Tibial artery (tissue), 4 donors: ENCODE results near the gene DNM1.

Experiments
- DNase-seq, 2 donors: peaks; one replicate each; pipeline ENCODE4 v3.0.0-alpha.2; 2019
- H3K27ac ChIP-seq, 2 donors: fragments of 200-600 bp; sonication (generic) in 1 of 2; 1 replicate in 1 of 2; 2 replicates in 1 of 2; pipeline ENCODE4 v1.5.1; 2018 to 2019; ENCODE audit warnings: mild to moderate bottlenecking in 1 of 2
- H3K27me3 ChIP-seq, 2 donors: fragments of 200-600 bp; sonication (generic) in 1 of 2; one replicate each; pipeline versions ENCODE4 v1.5.1 to v1.6.0; 2016 to 2019
- H3K36me3 ChIP-seq, 3 donors: fragments of 200-600 bp; sonication (generic) in 2 of 3; one replicate each; pipeline ENCODE4 v1.5.1; 2016 to 2019; ENCODE audit warnings: mild to moderate bottlenecking in 2 of 3
- H3K4me1 ChIP-seq, 4 donors: fragments of 200-600 bp; sonication (generic) in 2 of 4; 1 replicate in 3 of 4; 2 replicates in 1 of 4; pipeline ENCODE4 v1.5.1; 2016 to 2019
- H3K4me3 ChIP-seq, 2 donors: fragments of 200-600 bp; sonication (generic) in 1 of 2; 1 replicate in 1 of 2; 2 replicates in 1 of 2; pipeline ENCODE4 v1.5.1; 2018 to 2019; ENCODE audit warnings: mild to moderate bottlenecking in 2 of 2
- H3K9me3 ChIP-seq, 3 donors: fragments of 200-600 bp; sonication (generic) in 1 of 3; one replicate each; pipeline ENCODE4 v1.5.1; 2016 to 2019
- intact Hi-C: fragments of 100-400 bp; cut with DNase I; formaldehyde crosslinking; loops from one replicate; pipeline ENCODE4 v1.15.0; 2023; ENCODE audit warnings: low total_unique reads
- TF ChIP-seq, protein P1 (sequence below), 2 experiments: fragments of 200-600 bp in 1 of 2; fragments of 450-650 bp in 1 of 2; IDR thresholded peaks; one replicate each; pipeline ENCODE4 v1.5.1; 2017 to 2019; ENCODE audit warnings: antibody characterized with exemption in 2 of 2, mild to moderate bottlenecking in 1 of 2, moderate library complexity in 1 of 2

Gene DNM1

DNA sequence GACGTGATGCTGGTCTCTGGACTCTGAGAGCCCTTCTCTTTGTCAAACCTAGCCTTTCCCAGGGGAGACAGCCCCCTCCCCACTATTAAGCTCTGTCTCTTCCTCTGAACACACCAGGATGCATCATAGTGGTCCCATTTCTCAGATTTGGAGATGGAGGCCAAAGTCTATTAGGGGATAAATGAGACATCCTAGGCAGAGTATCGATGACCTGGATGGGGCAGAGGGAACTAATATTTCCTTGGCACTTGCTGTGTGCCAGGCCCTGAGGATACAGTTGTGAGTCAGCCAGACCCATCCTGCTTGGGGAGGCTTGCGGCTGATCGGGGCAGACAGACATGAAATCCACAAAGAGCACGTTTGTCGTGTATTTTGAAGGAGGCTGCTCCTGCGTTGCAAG lies 5.2 kb downstream of the DNM1 start:
- Histone ChIP-seq H3K9me3 (no peaks in the 10 kb centered on the region), H3K36me3 (no peaks in the 10 kb centered on the region), H3K4me3 (no peak overlapping the region), H3K4me1 (peaks cover 0 to 14% (median 10%) of the 10 kb centered on the region in 4 donors), H3K27me3 (peaks cover 4 to 42% of the 10 kb centered on the region in 2 donors), H3K27ac (no peak overlapping the region)
- no peak for DNase-seq
- intact Hi-C loops = no loop called here
- TF ChIP-seq, protein P1, sequence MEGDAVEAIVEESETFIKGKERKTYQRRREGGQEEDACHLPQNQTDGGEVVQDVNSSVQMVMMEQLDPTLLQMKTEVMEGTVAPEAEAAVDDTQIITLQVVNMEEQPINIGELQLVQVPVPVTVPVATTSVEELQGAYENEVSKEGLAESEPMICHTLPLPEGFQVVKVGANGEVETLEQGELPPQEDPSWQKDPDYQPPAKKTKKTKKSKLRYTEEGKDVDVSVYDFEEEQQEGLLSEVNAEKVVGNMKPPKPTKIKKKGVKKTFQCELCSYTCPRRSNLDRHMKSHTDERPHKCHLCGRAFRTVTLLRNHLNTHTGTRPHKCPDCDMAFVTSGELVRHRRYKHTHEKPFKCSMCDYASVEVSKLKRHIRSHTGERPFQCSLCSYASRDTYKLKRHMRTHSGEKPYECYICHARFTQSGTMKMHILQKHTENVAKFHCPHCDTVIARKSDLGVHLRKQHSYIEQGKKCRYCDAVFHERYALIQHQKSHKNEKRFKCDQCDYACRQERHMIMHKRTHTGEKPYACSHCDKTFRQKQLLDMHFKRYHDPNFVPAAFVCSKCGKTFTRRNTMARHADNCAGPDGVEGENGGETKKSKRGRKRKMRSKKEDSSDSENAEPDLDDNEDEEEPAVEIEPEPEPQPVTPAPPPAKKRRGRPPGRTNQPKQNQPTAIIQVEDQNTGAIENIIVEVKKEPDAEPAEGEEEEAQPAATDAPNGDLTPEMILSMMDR (IDR thresholded peaks at IDR 0.05) = no peak

DNA sequence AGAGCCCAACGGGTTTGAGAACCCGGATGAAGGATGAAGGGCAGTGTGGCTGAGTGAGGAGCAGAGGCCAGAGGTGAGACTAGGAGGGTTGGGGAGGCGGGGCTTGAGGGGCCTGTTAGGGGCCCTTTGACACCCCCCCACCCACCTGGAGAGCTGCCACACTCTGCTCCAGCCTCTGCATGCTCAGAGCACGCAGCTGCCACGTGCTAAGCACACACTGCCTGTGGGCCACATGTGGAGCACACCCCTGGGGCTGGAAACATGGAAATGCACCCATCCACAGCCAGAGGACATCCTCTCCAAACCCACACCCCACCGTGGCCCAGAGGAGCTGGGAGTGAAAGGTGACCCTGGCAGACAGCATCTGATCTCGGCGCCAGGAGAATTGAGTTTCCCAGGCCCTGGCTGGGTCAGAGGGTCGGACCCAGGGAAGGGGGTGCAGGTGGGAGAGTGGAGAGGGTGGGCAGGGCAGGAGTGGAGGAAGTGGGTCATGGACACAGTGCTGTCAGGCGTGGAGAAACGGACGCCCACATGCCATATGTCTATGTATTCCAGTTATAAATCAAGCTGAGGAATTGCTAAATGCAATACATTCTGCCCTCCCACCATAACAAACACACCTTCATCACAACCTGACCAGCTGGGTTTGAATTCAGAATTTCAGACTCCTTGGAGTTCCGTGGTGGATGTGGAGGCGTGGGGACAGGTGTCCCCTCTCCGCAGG lies 5.9 kb downstream of the DNM1 start:
- no peaks in the 10 kb centered on the region for H3K9me3 ChIP-seq
- H3K36me3 ChIP-seq = no peaks in the 10 kb centered on the region
- DNase-seq = no peak
- intact Hi-C loops = no loop called here
- peaks cover 0 to 41% of the 10 kb centered on the region in 2 donors for H3K27me3 ChIP-seq
- H3K27ac ChIP-seq = no peak overlapping the region
- no peak overlapping the region for H3K4me3 ChIP-seq
- TF ChIP-seq, protein P1 (IDR thresholded peaks at IDR 0.05) = no peak
- peaks cover 0 to 7% (median 4%) of the 10 kb centered on the region in 4 donors for H3K4me1 ChIP-seq

DNA sequence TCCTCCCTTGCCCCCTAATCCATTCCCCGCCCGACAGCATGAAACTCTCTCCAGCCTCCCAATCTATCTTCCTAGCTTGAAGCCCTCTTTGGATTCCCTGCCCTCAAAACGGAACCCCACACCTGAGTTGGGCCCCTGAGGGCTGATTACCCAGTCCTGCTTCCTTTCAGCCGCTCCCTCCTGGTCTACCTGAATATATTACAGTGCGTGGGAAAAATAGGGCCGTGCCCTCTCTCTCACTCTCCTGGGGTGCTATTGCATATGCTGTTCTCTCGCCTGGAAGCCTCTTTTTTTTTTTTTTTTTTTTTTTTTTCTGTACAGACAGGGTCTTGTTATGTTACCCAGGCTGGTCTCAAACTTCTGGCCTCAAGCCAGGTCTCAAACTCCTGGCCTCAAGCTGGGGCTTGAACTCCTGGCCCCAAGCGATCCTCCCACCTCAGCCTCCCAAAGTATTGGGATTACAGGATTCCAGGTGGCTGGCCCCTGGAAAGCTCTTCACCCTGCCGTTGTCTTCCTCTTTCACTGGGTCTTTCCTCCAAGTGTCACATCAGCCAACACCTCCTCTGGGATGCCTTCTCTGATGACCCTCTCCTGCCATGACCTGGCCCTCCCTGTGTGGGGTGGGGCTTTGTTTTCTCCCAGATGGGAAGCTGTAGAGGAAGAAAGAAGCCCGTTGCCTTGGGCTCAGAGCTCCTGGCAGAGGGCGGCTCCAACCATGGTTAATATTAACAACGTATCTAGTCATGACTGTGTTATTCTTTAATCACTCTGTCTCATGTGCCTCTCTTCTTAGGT lies 8.2 kb downstream of the DNM1 start:
- Histone ChIP-seq H3K4me3 (no peak overlapping the region), H3K27me3 (peaks cover 0 to 23% of the 10 kb centered on the region in 2 donors), H3K27ac (no peak overlapping the region), H3K36me3 (no peaks in the 10 kb centered on the region), H3K4me1 (peaks cover 0 to 4% (median 0%) of the 10 kb centered on the region in 4 donors), H3K9me3 (no peaks in the 10 kb centered on the region)
- intact Hi-C loops = no loop called here
- no peak for DNase-seq
- TF ChIP-seq, protein P1 (IDR thresholded peaks at IDR 0.05) = no peak

DNA sequence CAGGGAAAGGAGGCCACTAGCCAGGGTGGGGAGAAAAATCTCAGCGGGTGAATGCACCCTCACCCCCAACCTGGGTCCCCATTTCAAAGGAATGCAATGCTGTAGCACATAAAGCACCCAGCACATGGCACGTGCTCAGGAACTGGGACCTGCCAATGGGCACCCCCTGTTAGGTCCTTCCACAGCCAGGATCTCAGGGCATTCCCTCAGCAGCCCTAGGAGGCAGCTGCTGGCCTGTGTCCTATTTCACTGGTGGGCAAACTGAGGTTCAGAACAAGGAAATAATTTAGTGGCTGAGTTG lies 8.8 kb downstream of the DNM1 start:
- Histone ChIP-seq H3K27ac (no peak overlapping the region), H3K36me3 (no peaks in the 10 kb centered on the region), H3K27me3 (peaks cover 0 to 22% of the 10 kb centered on the region in 2 donors), H3K9me3 (no peaks in the 10 kb centered on the region), H3K4me1 (peaks cover 0 to 4% (median 0%) of the 10 kb centered on the region in 4 donors), H3K4me3 (no peak overlapping the region)
- no peak for DNase-seq
- TF ChIP-seq, protein P1 (IDR thresholded peaks at IDR 0.05) = no peak
- intact Hi-C loops = no loop called here

DNA sequence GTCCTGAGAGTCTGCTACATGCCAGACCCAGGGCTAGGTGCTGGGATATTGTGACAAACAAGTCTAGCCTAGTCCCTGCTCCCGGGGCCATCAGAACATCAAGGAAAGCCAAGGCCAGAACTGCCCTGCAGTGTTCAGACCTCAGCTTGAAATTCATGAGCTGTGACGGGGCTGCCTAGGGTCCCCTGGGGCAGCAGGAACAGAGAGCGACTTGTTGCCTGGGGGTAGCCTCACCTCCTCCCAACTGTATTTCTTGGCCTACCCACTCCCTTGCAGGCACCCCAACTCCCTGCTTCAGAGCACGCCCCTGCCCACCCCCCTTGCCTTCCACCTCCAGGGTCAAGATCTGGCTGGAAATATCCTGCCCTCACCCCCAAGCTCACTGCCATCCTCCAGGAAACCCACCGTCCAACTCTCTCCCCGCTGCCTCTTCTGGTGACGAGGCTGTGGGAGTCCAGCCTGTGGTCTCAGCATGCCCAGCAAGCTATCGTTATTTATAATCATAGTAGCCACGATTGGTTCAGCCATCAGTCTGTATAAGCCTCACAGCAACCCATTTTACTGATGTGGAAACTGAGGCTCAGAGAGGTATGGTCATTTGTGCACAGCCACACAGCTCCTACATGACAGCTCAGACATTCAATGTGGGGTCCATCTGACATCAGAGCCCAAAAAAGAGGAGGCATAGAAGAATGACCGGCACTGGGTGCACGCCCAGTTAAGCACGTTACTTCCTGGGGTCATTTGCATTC lies 10.7 kb downstream of the DNM1 start:
- Histone ChIP-seq H3K4me1 (peaks cover 0 to 12% (median 8%) of the 10 kb centered on the region in 4 donors), H3K27ac (no peak overlapping the region), H3K36me3 (no peaks in the 10 kb centered on the region), H3K4me3 (no peak overlapping the region), H3K9me3 (no peaks in the 10 kb centered on the region), H3K27me3 (peaks cover 0 to 18% of the 10 kb centered on the region in 2 donors)
- intact Hi-C loops = no loop called here
- TF ChIP-seq, protein P1 (IDR thresholded peaks at IDR 0.05) = no peak
- no peak for DNase-seq
